Uterus (tissue), 4 donors: ENCODE measurements around the gene SLAMF8. TPM values are rescaled to one million over a fixed set of nuclear protein-coding genes. Genes with fewer than 3 reads are reported as not detected.
A peak's percentile ranks its signal among the peaks of the same experiment; 100 is the strongest.

ENCODE experiments used
- DNase-seq, 2 donors: peaks; one replicate each; pipeline ENCODE4 v3.0.0-alpha.2; 2019 to 2020
- H3K27ac ChIP-seq, 2 donors: fragments of 200-600 bp; sonication (generic); 1 replicate in 1 of 2; 2 replicates in 1 of 2; pipeline ENCODE4 v1.5.1; 2016 to 2018
- H3K27me3 ChIP-seq, 2 donors: fragments of 200-600 bp; sonication (generic); one replicate each; pipeline ENCODE4 v1.5.1; 2018 to 2019; ENCODE audit warnings: control low read depth in 1 of 2
- H3K36me3 ChIP-seq, 2 donors: fragments of 200-600 bp; sonication (generic); one replicate each; pipeline ENCODE4 v1.5.1; 2019; ENCODE audit warnings: control low read depth in 1 of 2
- H3K4me1 ChIP-seq, 2 donors: fragments of 200-600 bp; sonication (generic); one replicate each; pipeline ENCODE4 v1.5.1; 2018 to 2019; ENCODE audit warnings: control low read depth in 1 of 2
- H3K4me3 ChIP-seq, 2 donors: fragments of 200-600 bp; sonication (generic); 1 replicate in 1 of 2; 2 replicates in 1 of 2; pipeline ENCODE4 v1.5.1; 2018 to 2019; ENCODE audit warnings: mild to moderate bottlenecking in 1 of 2
- H3K9me3 ChIP-seq, 2 donors: fragments of 200-600 bp; sonication (generic); one replicate each; pipeline ENCODE4 v1.5.1; 2019; ENCODE audit warnings: control low read depth in 1 of 2
- POLR2A ChIP-seq, 2 donors: fragments of 450-650 bp; IDR thresholded peaks; one replicate each; pipeline ENCODE4 v1.6.1; 2016; ENCODE audit warnings: antibody characterized with exemption in 2 of 2, mild to moderate bottlenecking in 1 of 2, moderate library complexity in 1 of 2
- intact Hi-C: fragments of 100-400 bp; cut with DNase I; formaldehyde crosslinking; loops from one replicate; pipeline ENCODE4 v1.15.1; 2023; ENCODE audit warnings: low total_unique reads
- total RNA-seq, 4 donors: library from RNA; depleted of rRNA in 3 of 4; stranded (reverse); fragments of >200 nt in 3 of 4; gene quantifications; one replicate each; pipeline versions ENCODE4 v1.1.0 to v1.2.4, GENCODE V29; 2014 to 2023
- TF ChIP-seq, protein P1 (sequence below), 4 experiments: fragments of 200-600 bp in 2 of 4; fragments of 450-650 bp in 2 of 4; sonication (generic) in 2 of 4; IDR thresholded peaks; one replicate each; pipeline ENCODE4 v1.5.1; 2016 to 2019; ENCODE audit warnings: antibody characterized with exemption in 4 of 4, mild to moderate bottlenecking in 2 of 4, moderate library complexity in 1 of 4
- donor health status: DM: yes; HTN: yes; CAD: no.

Gene SLAMF8
- total RNA-seq, 4 donors from 2014 or later: 0.28 to 3.2 (median 1.1) TPM; not detected in 1

DNA sequence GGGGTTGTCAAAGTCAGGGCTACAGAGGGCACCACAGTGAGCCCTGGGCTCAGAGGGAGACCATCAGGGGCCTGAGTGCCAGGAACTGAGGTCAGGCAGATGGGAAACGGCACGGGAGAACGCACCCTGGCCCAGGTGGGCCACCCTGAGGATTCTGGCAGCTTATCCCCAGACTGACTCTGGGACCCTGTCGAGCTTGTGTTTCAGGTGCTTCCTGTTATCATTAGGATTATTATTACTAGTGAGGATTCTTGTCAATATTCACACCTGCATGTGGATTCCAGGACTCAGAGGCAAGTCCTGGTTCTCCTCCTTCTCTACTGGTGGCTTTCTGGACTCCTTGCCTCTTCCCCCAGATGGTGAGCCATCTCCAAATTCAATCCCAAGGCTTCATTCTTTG is 20.6 kb downstream of the SLAMF8 start:
- intact Hi-C loops: no loop called here
- no peak for TF ChIP-seq POLR2A (IDR thresholded peaks at IDR 0.05)
- TF ChIP-seq, protein P1, sequence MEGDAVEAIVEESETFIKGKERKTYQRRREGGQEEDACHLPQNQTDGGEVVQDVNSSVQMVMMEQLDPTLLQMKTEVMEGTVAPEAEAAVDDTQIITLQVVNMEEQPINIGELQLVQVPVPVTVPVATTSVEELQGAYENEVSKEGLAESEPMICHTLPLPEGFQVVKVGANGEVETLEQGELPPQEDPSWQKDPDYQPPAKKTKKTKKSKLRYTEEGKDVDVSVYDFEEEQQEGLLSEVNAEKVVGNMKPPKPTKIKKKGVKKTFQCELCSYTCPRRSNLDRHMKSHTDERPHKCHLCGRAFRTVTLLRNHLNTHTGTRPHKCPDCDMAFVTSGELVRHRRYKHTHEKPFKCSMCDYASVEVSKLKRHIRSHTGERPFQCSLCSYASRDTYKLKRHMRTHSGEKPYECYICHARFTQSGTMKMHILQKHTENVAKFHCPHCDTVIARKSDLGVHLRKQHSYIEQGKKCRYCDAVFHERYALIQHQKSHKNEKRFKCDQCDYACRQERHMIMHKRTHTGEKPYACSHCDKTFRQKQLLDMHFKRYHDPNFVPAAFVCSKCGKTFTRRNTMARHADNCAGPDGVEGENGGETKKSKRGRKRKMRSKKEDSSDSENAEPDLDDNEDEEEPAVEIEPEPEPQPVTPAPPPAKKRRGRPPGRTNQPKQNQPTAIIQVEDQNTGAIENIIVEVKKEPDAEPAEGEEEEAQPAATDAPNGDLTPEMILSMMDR (IDR thresholded peaks at IDR 0.05): no peak

DNA sequence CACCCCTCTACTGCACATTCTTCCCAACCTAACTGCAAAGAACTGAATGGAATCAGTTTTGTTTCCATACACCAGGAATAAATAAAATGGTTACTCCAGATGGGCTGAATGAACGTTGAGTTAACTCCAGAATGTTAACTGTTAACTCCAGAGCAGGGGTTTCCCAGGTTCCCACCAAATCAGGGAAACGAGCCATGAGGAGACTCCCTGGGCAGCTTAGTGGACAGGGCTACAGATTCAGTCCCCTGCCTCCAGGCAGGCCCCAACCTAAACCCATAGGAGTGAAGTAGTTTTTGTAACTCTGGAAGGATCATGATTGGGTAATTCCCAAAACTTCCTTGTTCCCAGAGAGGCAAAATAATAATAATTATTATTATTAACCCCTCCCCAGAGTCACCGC is 21.7 kb downstream of the SLAMF8 start:
- Histone ChIP-seq H3K4me3 (no peak overlapping the region), H3K4me1 (no peaks in the 10 kb centered on the region), H3K36me3 (no peaks in the 10 kb centered on the region), H3K27ac (no peak overlapping the region), H3K27me3 (no peaks in the 10 kb centered on the region), H3K9me3 (no peaks in the 10 kb centered on the region)
- DNase-seq: no peak
- TF ChIP-seq, protein P1 (IDR thresholded peaks at IDR 0.05): no peak
- no peak for TF ChIP-seq POLR2A (IDR thresholded peaks at IDR 0.05)
- intact Hi-C loops: no loop called here

More for the DNA sequence above, 20.6 kb downstream of the SLAMF8 start:
- DNase-seq: no peak
- Histone ChIP-seq H3K4me1 (no peaks in the 10 kb centered on the region), H3K4me3 (no peak overlapping the region), H3K27ac (no peak overlapping the region), H3K9me3 (no peaks in the 10 kb centered on the region), H3K36me3 (no peaks in the 10 kb centered on the region), H3K27me3 (no peaks in the 10 kb centered on the region)

DNA sequence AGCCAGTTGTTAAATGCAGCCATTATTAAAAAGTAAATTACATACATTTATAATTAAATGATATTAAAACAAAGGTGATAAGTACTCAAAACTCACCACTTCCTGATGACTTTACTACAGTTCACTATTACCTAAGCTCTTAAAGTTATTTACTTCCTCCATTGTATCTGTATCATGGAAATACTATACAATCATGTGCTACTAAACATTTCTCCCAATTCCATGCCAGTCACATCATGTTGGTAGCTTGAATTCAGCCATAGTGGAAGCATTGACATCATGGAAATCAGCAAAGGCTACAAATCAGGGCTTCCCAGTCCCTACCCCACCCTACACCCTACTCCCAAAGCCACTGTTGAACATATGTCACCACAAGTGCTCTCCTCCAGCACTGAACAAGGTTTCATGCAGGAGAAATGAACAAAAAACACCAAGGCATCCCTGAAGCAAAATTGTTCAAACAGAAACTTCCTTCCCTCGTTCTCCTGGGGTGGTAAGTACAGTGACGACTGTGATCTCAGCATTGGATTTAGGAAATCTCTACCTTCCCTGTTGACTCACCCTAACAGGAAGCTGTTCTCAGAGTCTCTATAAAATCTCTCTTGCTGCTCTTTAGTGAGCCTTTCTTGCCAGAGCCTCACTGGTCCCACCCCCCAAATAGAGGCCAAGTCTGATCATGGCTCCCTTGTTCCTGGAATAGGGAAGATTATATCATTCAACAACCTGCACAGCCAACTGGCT is 23.1 kb downstream of the SLAMF8 start:
- Histone ChIP-seq H3K4me3 (no peak overlapping the region), H3K27me3 (no peaks in the 10 kb centered on the region), H3K27ac (no peak overlapping the region), H3K36me3 (no peaks in the 10 kb centered on the region), H3K9me3 (no peaks in the 10 kb centered on the region), H3K4me1 (no peaks in the 10 kb centered on the region)
- DNase-seq: no peak
- intact Hi-C loops: no loop called here
- TF ChIP-seq, protein P1 (IDR thresholded peaks at IDR 0.05): no peak
- no peak for TF ChIP-seq POLR2A (IDR thresholded peaks at IDR 0.05)

DNA sequence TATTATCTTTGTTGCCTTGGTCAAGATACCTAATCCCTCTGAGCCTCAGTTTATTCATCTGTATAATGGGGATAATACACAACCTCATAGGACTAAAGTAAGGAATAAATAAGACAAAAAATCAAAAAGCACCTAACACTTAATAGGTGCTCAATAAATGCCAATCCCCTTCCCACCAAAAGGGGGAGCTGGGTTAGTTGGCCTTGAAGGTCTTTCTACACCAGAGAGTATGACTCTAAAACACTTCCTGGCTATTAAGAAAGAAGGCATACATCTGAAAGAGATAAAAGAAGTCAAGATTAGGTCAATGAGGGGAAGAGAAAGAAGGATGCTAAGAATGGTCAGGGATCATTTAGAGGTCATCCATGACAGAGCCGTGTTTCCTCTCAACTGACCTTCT is 24.7 kb downstream of the SLAMF8 start:
- Histone ChIP-seq H3K36me3 (no peaks in the 10 kb centered on the region), H3K27ac (no peak overlapping the region), H3K9me3 (no peaks in the 10 kb centered on the region), H3K4me3 (no peak overlapping the region), H3K4me1 (no peaks in the 10 kb centered on the region), H3K27me3 (no peaks in the 10 kb centered on the region)
- intact Hi-C loops: no loop called here
- no peak for DNase-seq
- TF ChIP-seq POLR2A (IDR thresholded peaks at IDR 0.05): no peak
- TF ChIP-seq, protein P1 (IDR thresholded peaks at IDR 0.05): no peak

DNA sequence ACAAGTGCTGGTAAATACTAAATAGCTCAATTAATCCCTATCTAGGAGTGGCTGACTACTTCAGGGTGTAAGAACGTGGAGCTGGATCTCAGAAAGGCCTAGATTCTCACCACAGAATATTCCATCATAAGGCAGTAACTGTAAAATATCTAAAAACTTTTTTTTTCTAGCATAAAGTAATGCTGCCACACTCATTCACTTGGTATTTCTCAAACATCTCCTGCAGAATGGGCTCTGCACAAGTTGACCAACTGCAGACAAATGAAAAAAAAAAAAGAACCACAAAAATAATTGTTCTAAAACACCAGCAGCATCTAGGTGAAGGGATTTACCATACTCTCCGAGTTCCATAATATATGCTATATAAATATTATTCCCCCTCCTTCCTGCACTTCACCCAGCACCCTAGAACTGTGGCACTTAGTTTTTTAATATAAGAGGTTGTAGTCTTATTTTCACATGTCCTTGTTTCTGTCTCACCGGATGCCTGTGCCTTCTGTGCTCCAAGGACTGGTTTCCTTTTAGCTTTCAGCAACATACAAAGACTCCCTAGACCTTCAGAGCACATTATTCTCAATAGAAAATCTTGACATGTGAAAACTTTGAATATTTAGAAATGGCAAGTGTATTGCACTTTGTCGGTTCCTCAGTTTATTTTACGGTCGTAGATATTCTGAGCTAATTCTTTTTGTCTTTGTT is 26.9 kb downstream of the SLAMF8 start:
- peak overlapping the region; percentile 92 to 94 for H3K27ac ChIP-seq
- intact Hi-C loops: no loop called here
- no peaks in the 10 kb centered on the region for H3K36me3 ChIP-seq
- H3K4me3 ChIP-seq: peak overlapping the region; percentile 66 to 68
- TF ChIP-seq POLR2A (IDR thresholded peaks at IDR 0.05): no peak
- TF ChIP-seq, protein P1 (IDR thresholded peaks at IDR 0.05): no peak
- no peaks in the 10 kb centered on the region for H3K4me1 ChIP-seq
- H3K27me3 ChIP-seq: no peaks in the 10 kb centered on the region
- H3K9me3 ChIP-seq: no peaks in the 10 kb centered on the region
- no peak for DNase-seq
